A549 (cell line): Measurements from ENCODE around the gene CCDC50. TPM values are rescaled to one million over a fixed set of nuclear protein-coding genes. Genes with fewer than 3 reads are reported as not detected.

Source experiments
- ATAC-seq, 2 experiments: fragments of 200-7000 bp in 1 of 2; fragments of >200 bp in 1 of 2; cut with Nextera tagmentation in 1 of 2; cut with Tn5 transposase in 1 of 2; 3 replicates each; pipeline versions ENCODE4 v1.8.0 to v1.9.1; 2018 to 2020; ENCODE audit warnings: mild to moderate bottlenecking in 1 of 2, moderate library complexity in 1 of 2
- CTCF ChIA-PET: fragments of 300-600 bp; sonication (Branson Sonifier 250); formaldehyde crosslinking; extraction: SDS; loops from one replicate; lab custom pipeline; 2021; ENCODE audit warnings: antibody characterized with exemption, inconsistent platforms; lab: Yijun Ruan, JAX
- POLR2A ChIA-PET: fragments of 350-600 bp; formaldehyde crosslinking; extraction: SDS; loops from one replicate; lab custom pipeline; 2021; ENCODE audit warnings: antibody characterized with exemption, inconsistent platforms; lab: Yijun Ruan, JAX
- DNase-seq, 2 experiments: peaks; one replicate each; pipeline versions ENCODE4 v3.0.0 to v3.0.0-alpha.2; 2011 to 2016; ENCODE audit warnings: low read depth in 1 of 2, low spot score in 1 of 2
- FAIRE-seq: peaks from 2 replicates; lab custom pipeline; 2011; peaks lifted over from hg19 to GRCh38; lab: Jason Lieb, UNC
- H3K27ac ChIP-seq, 2 experiments: fragments of >200 bp; sonication (Bioruptor Twin); formaldehyde crosslinking; 3 replicates each; pipeline ENCODE4 v1.5.1; 2016 to 2017
- H3K4me1 ChIP-seq: fragments of >200 bp; sonication (Bioruptor Twin); formaldehyde crosslinking; 3 replicates; pipeline ENCODE4 v1.6.1; 2016
- H3K4me2 ChIP-seq: fragments of >200 bp; sonication (Bioruptor Twin); formaldehyde crosslinking; 3 replicates; pipeline ENCODE4 v1.6.1; 2016
- H3K4me3 ChIP-seq: fragments of >200 bp; sonication (Bioruptor Twin); formaldehyde crosslinking; 3 replicates; pipeline ENCODE4 v1.5.1; 2016
- H3K9me3 ChIP-seq: fragments of >200 bp; sonication (Bioruptor Twin); formaldehyde crosslinking; 3 replicates; pipeline ENCODE4 v1.6.1; 2016
- CBX8 ChIP-seq: fragments of 200-600 bp; sonication (generic); IDR thresholded peaks from 2 replicates; pipeline ENCODE4 v1.6.1; 2016
- CEBPB ChIP-seq, 2 experiments: fragments of >200 bp in 1 of 2; sonication (Bioruptor Twin) in 1 of 2; formaldehyde crosslinking in 1 of 2; IDR thresholded peaks; 2 replicates each; pipeline ENCODE4 v1.6.1; 2012 to 2016
- CHD2 ChIP-seq: fragments of 150-350 bp; IDR thresholded peaks from 2 replicates; pipeline ENCODE4 v1.6.1; 2014; ENCODE audit warnings: low read length; ENCODE audit not compliant: partially characterized antibody
- ESRRA ChIP-seq: fragments of 150-350 bp; IDR thresholded peaks from 2 replicates; pipeline ENCODE4 v1.6.1; 2014; ENCODE audit warnings: mild to moderate bottlenecking, low read length, borderline replicate concordance
- FOSB ChIP-seq: fragments of 250-450 bp; sonication (Bioruptor Pico); IDR thresholded peaks from 2 replicates; pipeline ENCODE4 v1.5.0; 2020; ENCODE audit warnings: mild to moderate bottlenecking, moderate library complexity
- FOSL2 ChIP-seq, 2 experiments: fragments of 450-650 bp in 1 of 2; fragments of >200 bp in 1 of 2; sonication (Bioruptor Twin) in 1 of 2; formaldehyde crosslinking; IDR thresholded peaks; 2 replicates each; pipeline versions ENCODE4 v1.5.0 to v1.6.1; 2016 to 2020; ENCODE audit warnings: mild to moderate bottlenecking in 1 of 2, moderate library complexity in 1 of 2
- GATA3 ChIP-seq: IDR thresholded peaks from 2 replicates; pipeline ENCODE4 v1.6.1; 2012; ENCODE audit warnings: borderline replicate concordance
- HOXB13 ChIP-seq: fragments of 250-450 bp; sonication (Bioruptor Pico); IDR thresholded peaks from 2 replicates; pipeline ENCODE4 v1.5.0; 2020; ENCODE audit warnings: low read depth, mild to moderate bottlenecking, moderate library complexity
- KDM1A ChIP-seq: fragments of 200-600 bp; sonication (generic); IDR thresholded peaks from 2 replicates; pipeline ENCODE4 v1.6.1; 2016; ENCODE audit warnings: low read depth, mild to moderate bottlenecking
- MAFK ChIP-seq: fragments of 450-650 bp; IDR thresholded peaks from 2 replicates; pipeline ENCODE4 v1.6.1; 2014; ENCODE audit not compliant: partially characterized antibody
- MYC ChIP-seq: IDR thresholded peaks from 2 replicates; pipeline ENCODE4 v1.6.1; 2012; ENCODE audit warnings: mild to moderate bottlenecking, inconsistent platforms, low read length, improper control_type of control experiment, borderline replicate concordance
- NR3C1 ChIP-seq: fragments of >200 bp; sonication (Bioruptor Twin); formaldehyde crosslinking; IDR thresholded peaks from 3 replicates; pipeline ENCODE4 v1.6.1; 2017
- POLR2AphosphoS2 ChIP-seq: conservative IDR thresholded peaks from 2 replicates; pipeline ENCODE4 v1.6.1; 2012; ENCODE audit warnings: low read length, improper control_type of control experiment, inconsistent platforms
- RAD21 ChIP-seq, 2 experiments: fragments of >200 bp in 1 of 2; sonication (Bioruptor Twin) in 1 of 2; formaldehyde crosslinking in 1 of 2; IDR thresholded peaks in 1 of 2; conservative IDR thresholded peaks in 1 of 2; 2 replicates in 1 of 2; 3 replicates in 1 of 2; pipeline ENCODE4 v1.6.1; 2012 to 2018; ENCODE audit warnings: inconsistent platforms in 1 of 2
- RCOR1 ChIP-seq: fragments of 150-350 bp; IDR thresholded peaks from 2 replicates; pipeline ENCODE4 v1.6.1; 2014; ENCODE audit warnings: antibody characterized with exemption, low read length, low read depth
- RFX5 ChIP-seq: fragments of 450-650 bp; IDR thresholded peaks from 2 replicates; pipeline ENCODE4 v1.7.1; 2014; ENCODE audit warnings: antibody characterized with exemption, mild to moderate bottlenecking, moderate library complexity
- RNF2 ChIP-seq: fragments of 200-600 bp; sonication (generic); IDR thresholded peaks from 2 replicates; pipeline ENCODE4 v1.6.1; 2016; ENCODE audit warnings: low read depth, mild to moderate bottlenecking, antibody characterized with exemption, moderate library complexity, borderline replicate concordance
- SMC3 ChIP-seq: fragments of >200 bp; sonication (Bioruptor Twin); formaldehyde crosslinking; IDR thresholded peaks from 3 replicates; pipeline ENCODE4 v1.6.1; 2018; ENCODE audit warnings: inconsistent platforms
- ZFP36 ChIP-seq: fragments of 450-650 bp; IDR thresholded peaks from 2 replicates; pipeline ENCODE4 v1.6.1; 2014; ENCODE audit warnings: borderline replicate concordance; ENCODE audit not compliant: partially characterized antibody
- ZSCAN20 ChIP-seq: fragments of 250-450 bp; sonication (Bioruptor Pico); IDR thresholded peaks from 2 replicates; pipeline ENCODE4 v1.8.0; 2022; ENCODE audit warnings: mild to moderate bottlenecking, moderate library complexity
- WGBS: methylation state at CpG from one replicate; pipeline ENCODE4 v1.1.6; 2017; ENCODE audit errors: missing lambda C conversion rate; 5-methylcytosine and 5-hydroxymethylcytosine counted together
- polyA plus RNA-seq, 4 experiments: library from polyadenylated mRNA; depleted of rRNA in 3 of 4; stranded (reverse); fragments of >200 nt; fragmentation: RNase III in 1 of 4; extraction: RNeasy Plus Mini Kit Qiagen cat#74134 plus additional on column Dnase treatment in 1 of 4; gene quantifications; 2 replicates in 3 of 4; 3 replicates in 1 of 4; pipeline ENCODE4 v1.2.3, GENCODE V29; 2011 to 2017
- TF ChIP-seq, protein P1 (sequence below): IDR thresholded peaks from 2 replicates; pipeline ENCODE4 v1.6.1; 2012
- TF ChIP-seq, protein P2 (sequence below): IDR thresholded peaks from 2 replicates; pipeline ENCODE4 v1.6.1; 2012; ENCODE audit warnings: low read depth, borderline replicate concordance
- TF ChIP-seq, protein P3 (sequence below): fragments of 250-450 bp; sonication (Bioruptor Pico); IDR thresholded peaks from 2 replicates; pipeline ENCODE4 v1.5.0; 2021; ENCODE audit warnings: mild to moderate bottlenecking, moderate library complexity, borderline replicate concordance
- TF ChIP-seq, protein P4 (sequence below): fragments of 150-350 bp; IDR thresholded peaks from 2 replicates; pipeline ENCODE4 v1.6.1; 2014; ENCODE audit warnings: low read depth, mild to moderate bottlenecking, low read length
- TF ChIP-seq, protein P5 (sequence below): fragments of 250-450 bp; sonication (Bioruptor Pico); IDR thresholded peaks from 2 replicates; pipeline ENCODE4 v1.5.0; 2020; ENCODE audit warnings: low read depth, mild to moderate bottlenecking, moderate library complexity

Gene CCDC50
- polyA plus RNA-seq, 2 of the 4 experiments (the other 2 are of a cell fraction), result 20.1 to 43.8 TPM

DNA sequence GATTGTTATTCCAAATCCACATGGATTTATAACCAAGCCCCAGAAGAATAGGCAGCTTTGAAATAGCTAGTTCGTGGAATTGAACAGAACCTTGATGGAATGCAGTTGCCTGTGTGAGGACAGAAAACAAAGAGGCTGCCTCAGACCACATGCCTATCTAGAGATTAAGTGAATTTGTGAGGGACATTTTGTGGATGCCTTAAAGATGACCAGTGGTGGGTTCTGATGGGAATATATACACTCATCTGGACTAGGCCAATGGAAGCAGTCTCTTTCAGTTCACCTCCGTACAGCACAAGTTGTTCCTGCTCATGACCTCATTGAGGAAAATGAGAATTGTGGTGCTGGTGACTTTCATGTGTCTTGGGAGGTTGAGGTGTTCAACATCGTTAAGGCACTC, 68.6 kb downstream of the CCDC50 start (continued):
- no peak for TF ChIP-seq HOXB13 (CRISPR knock-in tag)
- no peak for TF ChIP-seq ZSCAN20 (CRISPR knock-in tag)
- TF ChIP-seq ESRRA, result no peak
- TF ChIP-seq, protein P1, sequence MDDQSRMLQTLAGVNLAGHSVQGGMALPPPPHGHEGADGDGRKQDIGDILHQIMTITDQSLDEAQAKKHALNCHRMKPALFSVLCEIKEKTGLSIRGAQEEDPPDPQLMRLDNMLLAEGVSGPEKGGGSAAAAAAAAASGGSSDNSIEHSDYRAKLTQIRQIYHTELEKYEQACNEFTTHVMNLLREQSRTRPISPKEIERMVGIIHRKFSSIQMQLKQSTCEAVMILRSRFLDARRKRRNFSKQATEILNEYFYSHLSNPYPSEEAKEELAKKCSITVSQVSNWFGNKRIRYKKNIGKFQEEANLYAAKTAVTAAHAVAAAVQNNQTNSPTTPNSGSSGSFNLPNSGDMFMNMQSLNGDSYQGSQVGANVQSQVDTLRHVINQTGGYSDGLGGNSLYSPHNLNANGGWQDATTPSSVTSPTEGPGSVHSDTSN, result no peak
- TF ChIP-seq RFX5, result no peak
- TF ChIP-seq NR3C1, result no peak
- no peak for TF ChIP-seq CEBPB (IDR thresholded peaks at IDR 0.05)
- TF ChIP-seq FOSL2 (IDR thresholded peaks at IDR 0.05), result no peak
- no peak for TF ChIP-seq FOSL2 (CRISPR knock-in tag; IDR thresholded peaks at IDR 0.05)
- TF ChIP-seq CHD2, result no peak

DNA sequence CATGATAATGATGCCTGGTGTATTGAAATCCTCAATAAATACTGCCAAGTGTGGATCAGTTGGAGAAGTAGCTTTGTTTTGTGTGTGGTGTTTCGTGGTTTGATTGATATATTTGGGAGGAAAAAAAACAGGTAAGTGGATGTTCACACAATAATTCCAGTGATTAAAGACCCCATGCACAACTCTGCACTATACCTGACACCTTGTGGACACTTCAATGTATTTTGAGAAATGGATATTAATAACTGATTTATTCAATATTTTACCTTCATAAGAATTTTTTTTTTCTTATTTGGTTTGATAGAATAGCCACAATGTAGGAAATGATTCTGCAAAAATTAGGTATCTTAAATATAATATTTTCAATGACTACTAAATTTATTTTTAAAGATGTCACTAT, 69.4 kb downstream of the CCDC50 start:
- WGBS, result 83% methylated on average over 1 of the region's 1 CpG
- CTCF ChIA-PET, result no interaction called here
- Histone ChIP-seq H3K4me1 (no peaks in the 10 kb centered on the region), H3K9me3 (no peaks in the 10 kb centered on the region), H3K4me3 (no peak overlapping the region), H3K27ac (no peak overlapping the region), H3K4me2 (no peak overlapping the region)
- FAIRE-seq, result no peak
- DNase-seq, result no peak
- POLR2A ChIA-PET, result no interaction called here
- ATAC-seq, result no peak
- no peak for TF ChIP-seq NR3C1
- no peak for TF ChIP-seq FOSB
- TF ChIP-seq KDM1A, result no peak
- TF ChIP-seq, protein P2, sequence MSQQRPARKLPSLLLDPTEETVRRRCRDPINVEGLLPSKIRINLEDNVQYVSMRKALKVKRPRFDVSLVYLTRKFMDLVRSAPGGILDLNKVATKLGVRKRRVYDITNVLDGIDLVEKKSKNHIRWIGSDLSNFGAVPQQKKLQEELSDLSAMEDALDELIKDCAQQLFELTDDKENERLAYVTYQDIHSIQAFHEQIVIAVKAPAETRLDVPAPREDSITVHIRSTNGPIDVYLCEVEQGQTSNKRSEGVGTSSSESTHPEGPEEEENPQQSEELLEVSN, result no peak
- TF ChIP-seq, protein P3, sequence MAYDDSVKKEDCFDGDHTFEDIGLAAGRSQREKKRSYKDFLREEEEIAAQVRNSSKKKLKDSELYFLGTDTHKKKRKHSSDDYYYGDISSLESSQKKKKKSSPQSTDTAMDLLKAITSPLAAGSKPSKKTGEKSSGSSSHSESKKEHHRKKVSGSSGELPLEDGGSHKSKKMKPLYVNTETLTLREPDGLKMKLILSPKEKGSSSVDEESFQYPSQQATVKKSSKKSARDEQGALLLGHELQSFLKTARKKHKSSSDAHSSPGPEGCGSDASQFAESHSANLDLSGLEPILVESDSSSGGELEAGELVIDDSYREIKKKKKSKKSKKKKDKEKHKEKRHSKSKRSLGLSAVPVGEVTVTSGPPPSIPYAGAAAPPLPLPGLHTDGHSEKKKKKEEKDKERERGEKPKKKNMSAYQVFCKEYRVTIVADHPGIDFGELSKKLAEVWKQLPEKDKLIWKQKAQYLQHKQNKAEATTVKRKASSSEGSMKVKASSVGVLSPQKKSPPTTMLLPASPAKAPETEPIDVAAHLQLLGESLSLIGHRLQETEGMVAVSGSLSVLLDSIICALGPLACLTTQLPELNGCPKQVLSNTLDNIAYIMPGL (CRISPR knock-in tag), result no peak
- TF ChIP-seq RCOR1, result no peak
- no peak for TF ChIP-seq POLR2AphosphoS2
- TF ChIP-seq, protein P1, result no peak
- TF ChIP-seq, protein P4, sequence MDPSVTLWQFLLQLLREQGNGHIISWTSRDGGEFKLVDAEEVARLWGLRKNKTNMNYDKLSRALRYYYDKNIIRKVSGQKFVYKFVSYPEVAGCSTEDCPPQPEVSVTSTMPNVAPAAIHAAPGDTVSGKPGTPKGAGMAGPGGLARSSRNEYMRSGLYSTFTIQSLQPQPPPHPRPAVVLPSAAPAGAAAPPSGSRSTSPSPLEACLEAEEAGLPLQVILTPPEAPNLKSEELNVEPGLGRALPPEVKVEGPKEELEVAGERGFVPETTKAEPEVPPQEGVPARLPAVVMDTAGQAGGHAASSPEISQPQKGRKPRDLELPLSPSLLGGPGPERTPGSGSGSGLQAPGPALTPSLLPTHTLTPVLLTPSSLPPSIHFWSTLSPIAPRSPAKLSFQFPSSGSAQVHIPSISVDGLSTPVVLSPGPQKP, result no peak
- no peak for TF ChIP-seq CBX8
- no peak for TF ChIP-seq GATA3
- no peak for TF ChIP-seq FOSL2 (IDR thresholded peaks at IDR 0.05)
- no peak for TF ChIP-seq FOSL2 (CRISPR knock-in tag; IDR thresholded peaks at IDR 0.05)
- TF ChIP-seq SMC3, result no peak
- no peak for TF ChIP-seq RNF2
- no peak for TF ChIP-seq MAFK
- TF ChIP-seq MYC, result no peak
- TF ChIP-seq, protein P5, sequence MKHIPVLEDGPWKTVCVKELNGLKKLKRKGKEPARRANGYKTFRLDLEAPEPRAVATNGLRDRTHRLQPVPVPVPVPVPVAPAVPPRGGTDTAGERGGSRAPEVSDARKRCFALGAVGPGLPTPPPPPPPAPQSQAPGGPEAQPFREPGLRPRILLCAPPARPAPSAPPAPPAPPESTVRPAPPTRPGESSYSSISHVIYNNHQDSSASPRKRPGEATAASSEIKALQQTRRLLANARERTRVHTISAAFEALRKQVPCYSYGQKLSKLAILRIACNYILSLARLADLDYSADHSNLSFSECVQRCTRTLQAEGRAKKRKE (CRISPR knock-in tag), result no peak
- TF ChIP-seq RAD21 (conservative IDR thresholded peaks at IDR 0.05 in 1 of 2, IDR thresholded peaks at IDR 0.05 in 1 of 2), result no peak
- TF ChIP-seq ZFP36, result no peak
